ENCODE results near the gene PITRM1. TPM values are rescaled to one million over a fixed set of nuclear protein-coding genes. Genes with fewer than 3 reads are reported as not detected.

The PITRM1 gene
- total and polyA plus RNA-seq, 4 donors: 26.9 to 126 (median 97.7) TPM

GRCh38 chr10:3125527-3126170 is 46.9 kb downstream of the PITRM1 start:
- H3K4me1 ChIP-seq (ENCODE audit: control insufficient read depth in 1 of 2, insufficient read depth in 2 of 2, low read length in 2 of 2): no peaks in the 10 kb centered on the region
- no peak overlapping the region for H3K27ac ChIP-seq (ENCODE audit: low read depth in 1 of 2, low read length in 2 of 2)
- no peaks in the 10 kb centered on the region for H3K27me3 ChIP-seq (ENCODE audit: control insufficient read depth in 1 of 2, insufficient read depth in 2 of 2, low read length in 1 of 2)
- DNase-seq (peak in 1 of 2 donors; percentile 29), ATAC-seq (ENCODE audit: low FRiP score) (no peak)
- intact Hi-C loops (cut with DNase I): no loop called here
- H3K4me3 ChIP-seq (ENCODE audit: low read length in 2 of 2): no peak overlapping the region
- WGBS, 2 donors: 92 to 93% methylated on average over 24 of the region's 24 CpGs
- no peaks in the 10 kb centered on the region for H3K9me3 ChIP-seq (ENCODE audit: control insufficient read depth, low read length)
- peaks cover 0 to 3% of the 10 kb centered on the region in 2 donors for H3K36me3 ChIP-seq (ENCODE audit: control insufficient read depth in 1 of 2, insufficient read depth in 2 of 2, low read length in 1 of 2)

- no peaks in the 10 kb centered on the region for H3K9me3 ChIP-seq (ENCODE audit: control insufficient read depth, low read length)
- H3K4me3 ChIP-seq (ENCODE audit: low read length in 2 of 2): no peak overlapping the region
- no peak overlapping the region for H3K27ac ChIP-seq (ENCODE audit: low read depth in 1 of 2, low read length in 2 of 2)
- 93 to 95% methylated on average over 40 of the region's 40 CpGs for WGBS, 2 donors
- peaks cover 0 to 1% of the 10 kb centered on the region in 2 donors for H3K36me3 ChIP-seq (ENCODE audit: control insufficient read depth in 1 of 2, insufficient read depth in 2 of 2, low read length in 1 of 2)
- no peaks in the 10 kb centered on the region for H3K27me3 ChIP-seq (ENCODE audit: control insufficient read depth in 1 of 2, insufficient read depth in 2 of 2, low read length in 1 of 2)
- DNase-seq (peak in 1 of 2 donors; percentile 44), ATAC-seq (ENCODE audit: low FRiP score) (no peak)
- intact Hi-C loops (cut with DNase I): no loop called here
- peaks cover 0 to 1% of the 10 kb centered on the region in 2 donors for H3K4me1 ChIP-seq (ENCODE audit: control insufficient read depth in 1 of 2, insufficient read depth in 2 of 2, low read length in 2 of 2)
Observed at GRCh38 chr10:3124412-3125175, 48.0 kb downstream of the PITRM1 start.

GRCh38 chr10:3123571-3124411 is 48.8 kb downstream of the PITRM1 start:
- Histone ChIP-seq H3K4me1 (ENCODE audit: control insufficient read depth in 1 of 2, insufficient read depth in 2 of 2, low read length in 2 of 2) (peaks cover 0 to 2% of the 10 kb centered on the region in 2 donors), H3K27ac (ENCODE audit: low read depth in 1 of 2, low read length in 2 of 2) (no peak overlapping the region), H3K36me3 (ENCODE audit: control insufficient read depth in 1 of 2, insufficient read depth in 2 of 2, low read length in 1 of 2) (peaks cover 0 to 1% of the 10 kb centered on the region in 2 donors), H3K9me3 (ENCODE audit: control insufficient read depth, low read length) (no peaks in the 10 kb centered on the region), H3K27me3 (ENCODE audit: control insufficient read depth in 1 of 2, insufficient read depth in 2 of 2, low read length in 1 of 2) (no peaks in the 10 kb centered on the region), H3K4me3 (ENCODE audit: low read length in 2 of 2) (no peak overlapping the region)
- DNase-seq (peak in 1 of 2 donors; percentile 42), ATAC-seq (ENCODE audit: low FRiP score) (no peak)
- intact Hi-C loops (cut with DNase I): no loop called here
- WGBS, 2 donors: 80 to 84% methylated on average over 32 of the region's 32 CpGs

GRCh38 chr10:3122486-3123205 is 49.9 kb downstream of the PITRM1 start:
- Histone ChIP-seq H3K4me1 (ENCODE audit: control insufficient read depth in 1 of 2, insufficient read depth in 2 of 2, low read length in 2 of 2) (peaks cover 0 to 2% of the 10 kb centered on the region in 2 donors), H3K27me3 (ENCODE audit: control insufficient read depth in 1 of 2, insufficient read depth in 2 of 2, low read length in 1 of 2) (no peaks in the 10 kb centered on the region), H3K27ac (ENCODE audit: low read depth in 1 of 2, low read length in 2 of 2) (no peak overlapping the region), H3K36me3 (ENCODE audit: control insufficient read depth in 1 of 2, insufficient read depth in 2 of 2, low read length in 1 of 2) (peaks cover 0 to 1% of the 10 kb centered on the region in 2 donors), H3K9me3 (ENCODE audit: control insufficient read depth, low read length) (no peaks in the 10 kb centered on the region), H3K4me3 (ENCODE audit: low read length in 2 of 2) (no peak overlapping the region)
- DNase-seq (peak in 1 of 2 donors; percentile 24), ATAC-seq (ENCODE audit: low FRiP score) (no peak)
- intact Hi-C loops (cut with DNase I): no loop called here
- WGBS, 2 donors: 93 to 95% methylated on average over 27 of the region's 27 CpGs

- DNase-seq (peak in 1 of 2 donors; percentile 13), ATAC-seq (ENCODE audit: low FRiP score) (no peak)
- Histone ChIP-seq H3K9me3 (ENCODE audit: control insufficient read depth, low read length) (no peaks in the 10 kb centered on the region), H3K36me3 (ENCODE audit: control insufficient read depth in 1 of 2, insufficient read depth in 2 of 2, low read length in 1 of 2) (peaks cover 0 to 3% of the 10 kb centered on the region in 2 donors), H3K27ac (ENCODE audit: low read depth in 1 of 2, low read length in 2 of 2) (no peak overlapping the region), H3K27me3 (ENCODE audit: control insufficient read depth in 1 of 2, insufficient read depth in 2 of 2, low read length in 1 of 2) (no peaks in the 10 kb centered on the region), H3K4me3 (ENCODE audit: low read length in 2 of 2) (no peak overlapping the region), H3K4me1 (ENCODE audit: control insufficient read depth in 1 of 2, insufficient read depth in 2 of 2, low read length in 2 of 2) (peaks cover 0 to 2% of the 10 kb centered on the region in 2 donors)
- intact Hi-C loops (cut with DNase I): no loop called here
- 88 to 89% methylated on average over 14 of the region's 14 CpGs for WGBS, 2 donors
Observed at GRCh38 chr10:3122034-3122433, 50.5 kb downstream of the PITRM1 start.

GRCh38 chr10:3119796-3120459 is 52.7 kb downstream of the PITRM1 start:
- no peak overlapping the region for H3K4me3 ChIP-seq (ENCODE audit: low read length in 2 of 2)
- DNase-seq (peak in 1 of 2 donors; percentile 61), ATAC-seq (ENCODE audit: low FRiP score) (no peak)
- H3K9me3 ChIP-seq (ENCODE audit: control insufficient read depth, low read length): no peaks in the 10 kb centered on the region
- 21% methylated on average over 31 of the region's 31 CpGs for WGBS, 2 donors
- intact Hi-C loops (cut with DNase I): no loop called here
- H3K27ac ChIP-seq (ENCODE audit: low read depth in 1 of 2, low read length in 2 of 2): peak overlapping the region in 1 of 2 donors; percentile 81
- H3K4me1 ChIP-seq (ENCODE audit: control insufficient read depth in 1 of 2, insufficient read depth in 2 of 2, low read length in 2 of 2): peaks cover 0 to 2% of the 10 kb centered on the region in 2 donors
- no peaks in the 10 kb centered on the region for H3K27me3 ChIP-seq (ENCODE audit: control insufficient read depth in 1 of 2, insufficient read depth in 2 of 2, low read length in 1 of 2)
- H3K36me3 ChIP-seq (ENCODE audit: control insufficient read depth in 1 of 2, insufficient read depth in 2 of 2, low read length in 1 of 2): peaks cover 0 to 3% of the 10 kb centered on the region in 2 donors

- Histone ChIP-seq H3K4me3 (ENCODE audit: low read length in 2 of 2) (no peak overlapping the region), H3K36me3 (ENCODE audit: control insufficient read depth in 1 of 2, insufficient read depth in 2 of 2, low read length in 1 of 2) (peaks cover 0 to 5% of the 10 kb centered on the region in 2 donors), H3K27me3 (ENCODE audit: control insufficient read depth in 1 of 2, insufficient read depth in 2 of 2, low read length in 1 of 2) (no peaks in the 10 kb centered on the region), H3K4me1 (ENCODE audit: control insufficient read depth in 1 of 2, insufficient read depth in 2 of 2, low read length in 2 of 2) (peaks cover 0 to 2% of the 10 kb centered on the region in 2 donors), H3K9me3 (ENCODE audit: control insufficient read depth, low read length) (no peaks in the 10 kb centered on the region), H3K27ac (ENCODE audit: low read depth in 1 of 2, low read length in 2 of 2) (no peak overlapping the region)
- WGBS, 2 donors: 91 to 95% methylated on average over 32 of the region's 32 CpGs
- ATAC-seq (ENCODE audit: low FRiP score) (no peak), DNase-seq (peak in 1 of 2 donors; percentile 36)
- intact Hi-C loops (cut with DNase I): no loop called here
Observed at GRCh38 chr10:3118641-3119091, 53.9 kb downstream of the PITRM1 start.
